ENCODE data around the gene CCDC3. TPM values are rescaled to one million over a fixed set of nuclear protein-coding genes. Genes with fewer than 3 reads are reported as not detected.

The CCDC3 gene
- total RNA-seq, 1 experiment from 2014 or later, result not detected

DNA sequence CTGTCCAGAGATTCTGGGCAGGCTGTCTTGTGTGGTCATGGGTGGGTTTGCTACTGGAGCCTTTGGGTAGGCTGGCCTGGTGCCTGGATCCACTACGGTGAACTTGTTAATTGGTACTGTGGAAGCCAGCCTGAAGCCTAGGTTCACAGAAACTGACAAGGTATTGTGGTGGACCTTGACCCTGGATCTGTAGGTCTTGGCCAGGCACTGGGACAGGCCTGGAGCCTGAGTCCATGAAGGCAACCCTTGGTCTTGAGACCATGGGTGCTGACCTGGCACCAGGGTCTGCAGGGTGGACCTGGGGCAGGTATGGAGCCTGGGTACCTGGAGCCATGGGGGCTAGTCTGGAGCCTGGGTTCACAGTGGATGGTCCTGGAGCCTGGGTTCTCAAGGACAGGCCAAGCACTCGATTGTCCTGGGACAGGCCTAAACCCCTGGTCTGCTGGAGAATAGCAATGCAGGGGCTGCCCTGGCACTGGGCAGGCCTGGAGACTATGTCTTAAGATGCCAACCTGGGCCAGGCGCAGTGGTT, 85.8 kb downstream of the CCDC3 start:
- ChIA-PET CTCF (no interaction called here), POLR2A (ENCODE audit: unreplicated experiment) (no interaction called here)
- Histone ChIP-seq H3K36me3 (ENCODE audit: low read depth, low read length) (no peaks in the 10 kb centered on the region), H3K9ac (ENCODE audit: low read length) (no peak overlapping the region), H3K27ac (ENCODE audit: low read length) (no peak overlapping the region), H3K9me3 (ENCODE audit: low read length) (no peaks in the 10 kb centered on the region), H3K9me2 (replicated peaks; ENCODE audit: low read length) (no peaks in the 10 kb centered on the region), H4K20me1 (ENCODE audit: low read length) (no peaks in the 10 kb centered on the region), H3K79me2 (ENCODE audit: low read length) (no peaks in the 10 kb centered on the region), H3K4me2 (ENCODE audit: low read length) (no peak overlapping the region), H3K27me3 (ENCODE audit: low read length) (no peaks in the 10 kb centered on the region), H3F3A (ENCODE audit: low read length, unreplicated experiment) (no peaks in the 10 kb centered on the region), H3K4me1 (ENCODE audit: insufficient read depth, low read length) (peaks cover 20% of the 10 kb centered on the region), H3K4me3 (ENCODE audit: low read length) (no peak overlapping the region), H2AFZ (ENCODE audit: low read length) (no peak overlapping the region)
- no TSS peak for BruUV-seq (replicated peaks)
- intact Hi-C loops (cut with micrococcal nuclease), result loop anchor here (10.0 kb wide), 2 partner anchors 49 to 139 kb away; no protein-coding TSS in a partner anchor
- TF ChIP-seq EZH2 (IDR thresholded peaks at IDR 0.05; ENCODE audit: low read length, unreplicated experiment) (no peak), EZH2phosphoT487 (IDR thresholded peaks at IDR 0.05; ENCODE audit: borderline replicate concordance, low read length) (no peak)
- TF ChIP-seq, protein P1, sequence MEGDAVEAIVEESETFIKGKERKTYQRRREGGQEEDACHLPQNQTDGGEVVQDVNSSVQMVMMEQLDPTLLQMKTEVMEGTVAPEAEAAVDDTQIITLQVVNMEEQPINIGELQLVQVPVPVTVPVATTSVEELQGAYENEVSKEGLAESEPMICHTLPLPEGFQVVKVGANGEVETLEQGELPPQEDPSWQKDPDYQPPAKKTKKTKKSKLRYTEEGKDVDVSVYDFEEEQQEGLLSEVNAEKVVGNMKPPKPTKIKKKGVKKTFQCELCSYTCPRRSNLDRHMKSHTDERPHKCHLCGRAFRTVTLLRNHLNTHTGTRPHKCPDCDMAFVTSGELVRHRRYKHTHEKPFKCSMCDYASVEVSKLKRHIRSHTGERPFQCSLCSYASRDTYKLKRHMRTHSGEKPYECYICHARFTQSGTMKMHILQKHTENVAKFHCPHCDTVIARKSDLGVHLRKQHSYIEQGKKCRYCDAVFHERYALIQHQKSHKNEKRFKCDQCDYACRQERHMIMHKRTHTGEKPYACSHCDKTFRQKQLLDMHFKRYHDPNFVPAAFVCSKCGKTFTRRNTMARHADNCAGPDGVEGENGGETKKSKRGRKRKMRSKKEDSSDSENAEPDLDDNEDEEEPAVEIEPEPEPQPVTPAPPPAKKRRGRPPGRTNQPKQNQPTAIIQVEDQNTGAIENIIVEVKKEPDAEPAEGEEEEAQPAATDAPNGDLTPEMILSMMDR (conservative IDR thresholded peaks at IDR 0.05; ENCODE audit: low read depth, low read length), result no peak
- DNase-seq (no peak), ATAC-seq (no peak)

DNA sequence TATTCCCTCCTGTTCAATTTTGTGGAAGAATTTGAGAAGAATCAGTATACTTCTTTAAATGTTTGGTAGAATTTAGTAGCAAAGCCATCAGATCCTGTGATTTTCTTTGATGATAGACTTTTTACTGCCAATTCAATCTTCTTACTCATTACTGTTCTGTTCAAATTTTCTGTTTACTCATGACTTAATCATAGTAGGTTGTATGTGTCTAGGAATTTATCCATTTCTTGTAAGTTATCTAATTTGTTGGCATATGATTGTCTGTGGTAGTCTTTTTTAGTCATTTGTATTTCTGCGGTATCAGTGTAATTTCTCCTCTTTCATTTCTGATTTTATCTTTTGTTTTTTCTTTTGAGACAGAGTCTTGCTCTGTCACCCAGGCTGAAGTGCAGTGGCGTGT, 87.4 kb downstream of the CCDC3 start:
- H3K9me3 ChIP-seq (ENCODE audit: low read length), result no peaks in the 10 kb centered on the region
- ChIA-PET POLR2A (ENCODE audit: unreplicated experiment) (no interaction called here), CTCF (no interaction called here)
- intact Hi-C loops (cut with micrococcal nuclease), result loop anchor here (10.0 kb wide), 2 partner anchors 51 to 141 kb away; no protein-coding TSS in a partner anchor
- no peak overlapping the region for H3K4me3 ChIP-seq (ENCODE audit: low read length)
- no peaks in the 10 kb centered on the region for H3K79me2 ChIP-seq (ENCODE audit: low read length)
- TF ChIP-seq, protein P1 (conservative IDR thresholded peaks at IDR 0.05; ENCODE audit: low read depth, low read length), result no peak
- TF ChIP-seq EZH2phosphoT487 (IDR thresholded peaks at IDR 0.05; ENCODE audit: borderline replicate concordance, low read length) (no peak), EZH2 (IDR thresholded peaks at IDR 0.05; ENCODE audit: low read length, unreplicated experiment) (no peak)
- H3K36me3 ChIP-seq (ENCODE audit: low read depth, low read length), result no peaks in the 10 kb centered on the region
- H3K27me3 ChIP-seq (ENCODE audit: low read length), result no peaks in the 10 kb centered on the region
- H3K4me2 ChIP-seq (ENCODE audit: low read length), result peak overlapping the region; percentile 49
- no TSS peak for BruUV-seq (replicated peaks)
- H3F3A ChIP-seq (ENCODE audit: low read length, unreplicated experiment), result no peaks in the 10 kb centered on the region
- H3K9me2 ChIP-seq (replicated peaks; ENCODE audit: low read length), result no peaks in the 10 kb centered on the region
- H4K20me1 ChIP-seq (ENCODE audit: low read length), result no peaks in the 10 kb centered on the region
- no peak overlapping the region for H3K9ac ChIP-seq (ENCODE audit: low read length)
- no peak overlapping the region for H2AFZ ChIP-seq (ENCODE audit: low read length)
- peak; percentile 46 for DNase-seq
- peak; percentile 74 for ATAC-seq
- H3K27ac ChIP-seq (ENCODE audit: low read length), result peak overlapping the region; percentile 16; the same call in 1 of the 2 replicates
- H3K4me1 ChIP-seq (ENCODE audit: insufficient read depth, low read length), result peaks cover 23% of the 10 kb centered on the region

GRCh38 chr10:12911795-12912194, 89.7 kb downstream of the CCDC3 start:
- no peak for ATAC-seq
- Histone ChIP-seq H3K9me2 (replicated peaks; ENCODE audit: low read length) (no peaks in the 10 kb centered on the region), H3K27ac (ENCODE audit: low read length) (no peak overlapping the region), H3K79me2 (ENCODE audit: low read length) (no peaks in the 10 kb centered on the region), H3K27me3 (ENCODE audit: low read length) (no peaks in the 10 kb centered on the region), H3K4me3 (ENCODE audit: low read length) (no peak overlapping the region), H4K20me1 (ENCODE audit: low read length) (no peaks in the 10 kb centered on the region), H3F3A (ENCODE audit: low read length, unreplicated experiment) (no peaks in the 10 kb centered on the region), H3K9me3 (ENCODE audit: low read length) (no peaks in the 10 kb centered on the region), H3K36me3 (ENCODE audit: low read depth, low read length) (no peaks in the 10 kb centered on the region), H3K4me1 (ENCODE audit: insufficient read depth, low read length) (peaks cover 23% of the 10 kb centered on the region), H2AFZ (ENCODE audit: low read length) (no peak overlapping the region), H3K4me2 (ENCODE audit: low read length) (no peak overlapping the region), H3K9ac (ENCODE audit: low read length) (no peak overlapping the region)
- ChIA-PET CTCF (no interaction called here), POLR2A (ENCODE audit: unreplicated experiment) (no interaction called here)
- TF ChIP-seq EZH2 (IDR thresholded peaks at IDR 0.05; ENCODE audit: low read length, unreplicated experiment) (no peak), EZH2phosphoT487 (IDR thresholded peaks at IDR 0.05; ENCODE audit: borderline replicate concordance, low read length) (no peak)
- TF ChIP-seq, protein P1 (conservative IDR thresholded peaks at IDR 0.05; ENCODE audit: low read depth, low read length), result no peak
- BruUV-seq (replicated peaks), result no TSS peak
- no peak for DNase-seq
- intact Hi-C loops (cut with micrococcal nuclease), result loop anchor here (10.0 kb wide), 2 partner anchors 53 to 143 kb away; no protein-coding TSS in a partner anchor
